Stimulated activated CD8-positive, alpha-beta memory T cell treated with anti-CD3 and anti-CD28 coated beads, Interleukin-4, amount 100 ng/mL, for 24 hours (primary cell): Measurements from ENCODE around the gene SPC24.
A peak's percentile ranks its signal among the peaks of the same experiment; 100 is the strongest.
"Not testable (repeated sequence)": the region's sequence is repeated elsewhere in the genome, so short reads cannot be mapped to it uniquely, and the experiment has no call there.

ENCODE experiments used
- DNase-seq: peaks from one replicate; pipeline ENCODE4 v3.0.0-alpha.2; 2020; ENCODE audit warnings: low read depth

SPC24 gene

GRCh38 chr19:11125994-11126685 lies 29.4 kb downstream of the SPC24 start:
- DNase-seq, result peak; percentile 59

- DNase-seq, result not testable (repeated sequence)
Measured at GRCh38 chr19:11124157-11124556, 31.4 kb downstream of the SPC24 start.

DNA sequence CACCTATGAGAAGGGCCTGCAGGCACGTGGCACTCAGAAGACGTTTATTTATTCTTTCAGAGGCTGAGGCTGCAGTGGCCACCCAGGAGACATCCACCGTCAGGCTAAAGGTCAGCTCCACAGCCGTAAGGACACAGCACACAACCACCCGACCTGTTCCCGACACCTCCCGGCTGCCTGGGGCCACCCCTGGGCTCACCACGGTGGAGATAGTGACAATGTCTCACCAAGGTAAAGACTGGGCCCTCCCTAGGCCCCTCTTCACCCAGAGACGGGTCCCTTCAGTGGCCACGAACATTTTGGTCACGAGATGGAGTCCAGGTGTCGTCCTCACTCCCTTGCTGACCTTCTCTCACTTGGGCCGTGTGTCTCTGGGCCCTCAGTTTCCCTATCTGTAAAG lies 32.5 kb downstream of the SPC24 start:
- DNase-seq, result no peak

GRCh38 chr19:11121963-11122362 lies 33.6 kb downstream of the SPC24 start:
- DNase-seq, result not testable (repeated sequence)

DNA sequence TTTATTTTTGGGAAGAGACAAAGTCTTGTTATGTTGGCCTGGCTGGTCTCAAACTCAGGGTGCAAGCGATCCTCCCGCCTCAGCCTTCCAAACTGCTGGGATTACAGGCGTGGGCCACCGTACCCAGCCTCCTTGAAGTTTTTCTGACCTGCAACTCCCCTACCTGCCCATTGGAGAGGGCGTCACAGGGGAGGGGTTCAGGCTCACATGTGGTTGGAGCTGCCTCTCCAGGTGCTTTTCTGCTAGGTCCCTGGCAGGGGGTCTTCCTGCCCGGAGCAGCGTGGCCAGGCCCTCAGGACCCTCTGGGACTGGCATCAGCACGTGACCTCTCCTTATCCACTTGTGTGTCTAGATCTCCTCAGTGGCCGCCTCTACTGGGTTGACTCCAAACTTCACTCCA lies 39.1 kb downstream of the SPC24 start:
- DNase-seq, result no peak

DNA sequence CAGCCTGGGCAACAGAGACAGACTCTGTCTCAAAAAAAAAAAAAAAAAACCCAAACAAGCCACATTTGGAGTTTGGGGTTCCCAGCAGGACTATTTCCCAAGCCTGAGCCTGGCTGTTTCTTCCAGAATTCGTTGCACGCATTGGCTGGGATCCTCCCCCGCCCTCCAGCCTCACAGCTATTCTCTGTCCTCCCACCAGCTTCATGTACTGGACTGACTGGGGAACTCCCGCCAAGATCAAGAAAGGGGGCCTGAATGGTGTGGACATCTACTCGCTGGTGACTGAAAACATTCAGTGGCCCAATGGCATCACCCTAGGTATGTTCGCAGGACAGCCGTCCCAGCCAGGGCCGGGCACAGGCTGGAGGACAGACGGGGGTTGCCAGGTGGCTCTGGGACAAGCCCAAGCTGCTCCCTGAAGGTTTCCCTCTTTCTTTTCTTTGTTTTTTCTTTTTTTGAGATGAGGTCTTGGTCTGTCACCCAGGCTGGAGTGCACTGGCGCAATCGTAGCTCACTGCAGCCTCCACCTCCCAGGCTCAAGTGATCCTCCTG lies 39.6 kb downstream of the SPC24 start:
- no peak for DNase-seq

DNA sequence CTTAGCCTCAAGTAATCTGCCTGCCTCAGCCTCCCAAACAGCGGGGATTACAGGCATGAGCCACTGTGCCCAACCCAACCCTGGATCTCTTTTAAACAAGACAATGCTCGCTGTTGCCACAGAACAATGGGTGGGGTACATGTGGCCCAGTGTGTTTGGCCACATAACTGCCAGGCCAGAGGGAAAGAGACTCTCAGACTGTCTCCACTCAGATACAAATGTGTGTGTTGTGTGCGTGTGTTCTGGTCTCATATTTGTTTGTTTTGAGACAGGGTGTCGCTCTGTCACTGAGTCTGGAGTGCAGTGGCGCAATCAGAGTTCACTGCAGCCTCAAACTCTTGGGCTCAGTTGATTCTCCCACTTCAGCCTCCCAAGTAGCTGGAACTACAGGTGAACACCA lies 40.5 kb downstream of the SPC24 start:
- DNase-seq, result no peak

- DNase-seq, result no peak
Measured at GRCh38 chr19:11113140-11113708, 42.4 kb downstream of the SPC24 start.

DNA sequence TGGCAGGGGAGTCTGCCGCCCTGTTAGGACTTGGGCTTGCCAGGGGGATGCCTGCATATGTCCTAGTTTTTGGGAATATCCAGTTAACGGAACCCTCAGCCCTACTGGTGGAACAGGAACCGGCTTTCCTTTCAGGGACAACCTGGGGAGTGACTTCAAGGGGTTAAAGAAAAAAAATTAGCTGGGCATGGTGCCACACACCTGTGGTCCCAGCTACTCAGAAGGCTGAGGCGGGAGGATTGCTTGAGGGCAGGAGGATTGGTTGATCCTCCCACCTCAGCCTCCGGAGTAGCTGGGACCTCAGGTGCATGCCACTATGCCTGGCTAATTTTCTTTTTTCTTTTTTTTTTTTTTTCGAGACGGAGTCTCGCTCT lies 43.8 kb downstream of the SPC24 start:
- DNase-seq, result no peak

DNA sequence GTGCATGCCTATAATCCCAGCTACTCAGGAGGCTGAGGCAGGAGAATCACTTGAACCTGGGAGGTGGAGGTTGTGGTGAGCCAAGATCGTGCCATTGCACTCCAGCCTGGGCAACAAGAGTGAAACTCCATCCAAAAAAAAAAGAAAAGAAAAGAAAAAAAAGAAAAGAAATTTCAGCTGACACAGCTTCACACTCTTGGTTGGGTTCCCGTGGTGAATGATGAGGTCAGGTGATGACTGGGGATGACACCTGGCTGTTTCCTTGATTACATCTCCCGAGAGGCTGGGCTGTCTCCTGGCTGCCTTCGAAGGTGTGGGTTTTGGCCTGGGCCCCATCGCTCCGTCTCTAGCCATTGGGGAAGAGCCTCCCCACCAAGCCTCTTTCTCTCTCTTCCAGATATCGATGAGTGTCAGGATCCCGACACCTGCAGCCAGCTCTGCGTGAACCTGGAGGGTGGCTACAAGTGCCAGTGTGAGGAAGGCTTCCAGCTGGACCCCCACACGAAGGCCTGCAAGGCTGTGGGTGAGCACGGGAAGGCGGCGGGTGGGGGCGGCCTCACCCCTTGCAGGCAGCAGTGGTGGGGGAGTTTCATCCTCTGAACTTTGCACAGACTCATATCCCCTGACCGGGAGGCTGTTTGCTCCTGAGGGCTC lies 44.3 kb downstream of the SPC24 start:
- DNase-seq, result no peak

DNA sequence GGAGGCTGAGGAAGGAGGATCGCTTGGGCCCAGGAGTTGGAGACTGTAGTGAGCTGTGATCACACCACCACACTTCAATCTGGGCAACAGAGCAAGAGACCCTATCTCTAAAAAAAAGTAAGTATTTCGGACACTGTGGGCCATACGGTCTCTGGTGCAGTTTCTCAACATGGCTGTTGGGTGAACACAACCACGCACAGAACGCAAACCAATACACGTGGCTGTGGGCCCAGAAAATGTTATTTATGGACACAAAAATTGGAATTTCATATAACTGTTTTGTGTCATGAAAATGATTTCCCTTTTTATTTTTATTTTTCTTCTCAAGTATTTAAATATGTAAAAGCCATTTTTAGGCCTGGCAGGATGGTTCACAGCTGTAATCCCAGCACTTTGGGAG lies 46.8 kb downstream of the SPC24 start:
- no peak for DNase-seq

DNA sequence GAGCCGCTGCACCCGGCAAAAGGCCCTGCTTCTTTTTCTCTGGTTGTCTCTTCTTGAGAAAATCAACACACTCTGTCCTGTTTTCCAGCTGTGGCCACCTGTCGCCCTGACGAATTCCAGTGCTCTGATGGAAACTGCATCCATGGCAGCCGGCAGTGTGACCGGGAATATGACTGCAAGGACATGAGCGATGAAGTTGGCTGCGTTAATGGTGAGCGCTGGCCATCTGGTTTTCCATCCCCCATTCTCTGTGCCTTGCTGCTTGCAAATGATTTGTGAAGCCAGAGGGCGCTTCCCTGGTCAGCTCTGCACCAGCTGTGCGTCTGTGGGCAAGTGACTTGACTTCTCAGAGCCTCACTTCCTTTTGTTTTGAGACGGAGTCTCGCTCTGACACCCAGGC lies 49.1 kb downstream of the SPC24 start:
- no peak for DNase-seq

DNA sequence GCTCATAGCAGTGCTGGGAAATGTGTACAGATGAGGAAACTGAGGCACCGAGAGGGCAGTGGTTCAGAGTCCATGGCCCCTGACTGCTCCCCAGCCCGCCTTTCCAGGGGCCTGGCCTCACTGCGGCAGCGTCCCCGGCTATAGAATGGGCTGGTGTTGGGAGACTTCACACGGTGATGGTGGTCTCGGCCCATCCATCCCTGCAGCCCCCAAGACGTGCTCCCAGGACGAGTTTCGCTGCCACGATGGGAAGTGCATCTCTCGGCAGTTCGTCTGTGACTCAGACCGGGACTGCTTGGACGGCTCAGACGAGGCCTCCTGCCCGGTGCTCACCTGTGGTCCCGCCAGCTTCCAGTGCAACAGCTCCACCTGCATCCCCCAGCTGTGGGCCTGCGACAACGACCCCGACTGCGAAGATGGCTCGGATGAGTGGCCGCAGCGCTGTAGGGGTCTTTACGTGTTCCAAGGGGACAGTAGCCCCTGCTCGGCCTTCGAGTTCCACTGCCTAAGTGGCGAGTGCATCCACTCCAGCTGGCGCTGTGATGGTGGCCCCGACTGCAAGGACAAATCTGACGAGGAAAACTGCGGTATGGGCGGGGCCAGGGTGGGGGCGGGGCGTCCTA lies 50.5 kb downstream of the SPC24 start:
- DNase-seq, result no peak

DNA sequence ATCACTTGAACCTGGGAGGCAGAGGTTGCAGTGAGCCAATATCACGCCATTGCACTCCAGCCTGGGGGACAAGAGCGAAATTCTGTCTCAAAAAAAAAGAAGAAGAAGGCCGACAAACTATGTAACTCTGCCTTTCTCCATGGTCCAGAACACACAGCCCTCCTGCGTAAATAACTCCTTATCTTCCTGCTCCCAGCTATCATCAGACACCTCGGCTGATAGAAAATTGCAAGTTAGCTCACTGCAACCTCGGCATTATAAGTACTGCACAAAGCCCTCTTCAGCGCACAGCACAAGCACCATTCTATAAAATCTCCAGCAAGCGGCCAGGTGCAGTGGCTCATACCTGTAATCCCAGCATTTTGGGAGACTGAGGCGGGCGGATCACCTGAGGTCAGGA lies 51.9 kb downstream of the SPC24 start:
- DNase-seq, result not testable (repeated sequence)

DNA sequence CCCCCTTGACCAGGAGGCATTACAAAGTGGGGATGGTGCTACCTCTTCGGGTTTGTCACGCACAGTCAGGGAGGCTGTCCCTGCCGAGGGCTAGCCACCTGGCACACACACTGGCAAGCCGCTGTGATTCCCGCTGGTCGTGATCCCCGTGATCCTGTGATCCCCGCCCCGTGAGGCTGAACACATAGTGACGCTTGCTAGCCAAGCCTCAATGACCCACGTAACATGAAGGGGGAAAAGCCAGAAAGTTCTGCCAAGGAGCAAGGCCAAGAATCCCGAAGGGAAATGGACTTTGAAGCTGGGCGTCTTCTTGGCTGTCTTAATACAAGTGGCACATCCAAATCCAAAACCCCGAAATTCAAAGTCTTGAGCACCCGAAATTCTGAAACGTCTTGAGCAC lies 52.6 kb downstream of the SPC24 start:
- DNase-seq, result no peak

GRCh38 chr19:11101057-11101456 lies 54.5 kb downstream of the SPC24 start:
- no peak for DNase-seq

- no peak for DNase-seq
Measured at GRCh38 chr19:11100049-11100448, 55.5 kb downstream of the SPC24 start.

DNA sequence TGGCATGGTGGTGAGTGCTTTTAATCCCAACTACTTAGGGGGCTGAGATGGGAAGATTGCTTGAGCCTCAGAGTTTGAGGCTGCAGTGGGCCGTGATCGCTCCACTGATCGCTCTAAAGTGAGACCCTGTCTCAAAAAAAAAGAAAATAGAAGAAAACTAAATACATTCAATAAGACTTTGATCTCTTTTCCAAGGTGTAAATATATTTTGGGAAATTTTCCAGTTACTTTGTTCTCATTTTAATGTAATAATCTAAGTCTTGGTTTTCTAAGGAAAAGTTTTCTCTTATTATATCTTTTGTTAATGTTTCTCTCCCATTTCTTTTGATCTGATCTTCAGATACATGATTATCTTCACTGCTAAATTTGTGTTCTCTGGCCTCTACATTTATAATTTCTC lies 56.7 kb downstream of the SPC24 start:
- no peak for DNase-seq

DNA sequence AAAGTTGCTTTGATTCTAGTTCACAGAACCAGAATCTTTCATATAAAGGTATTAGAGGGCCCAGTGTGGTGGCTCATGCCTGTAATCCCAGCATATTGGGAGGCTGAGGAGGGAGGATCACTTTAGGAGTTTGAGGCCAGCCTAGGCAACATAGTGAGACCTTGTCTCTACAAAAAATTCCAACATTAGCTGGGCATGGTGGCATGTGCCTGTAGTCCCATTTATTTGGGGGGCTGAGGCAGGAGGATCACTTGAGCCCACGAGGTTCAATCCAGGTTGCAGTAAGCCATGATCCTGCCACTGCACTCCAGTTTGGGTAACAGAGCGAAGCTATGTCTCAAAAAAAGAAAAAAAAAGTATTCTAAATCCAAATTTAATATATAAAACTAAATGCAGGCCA lies 57.3 kb downstream of the SPC24 start:
- no peak for DNase-seq

DNA sequence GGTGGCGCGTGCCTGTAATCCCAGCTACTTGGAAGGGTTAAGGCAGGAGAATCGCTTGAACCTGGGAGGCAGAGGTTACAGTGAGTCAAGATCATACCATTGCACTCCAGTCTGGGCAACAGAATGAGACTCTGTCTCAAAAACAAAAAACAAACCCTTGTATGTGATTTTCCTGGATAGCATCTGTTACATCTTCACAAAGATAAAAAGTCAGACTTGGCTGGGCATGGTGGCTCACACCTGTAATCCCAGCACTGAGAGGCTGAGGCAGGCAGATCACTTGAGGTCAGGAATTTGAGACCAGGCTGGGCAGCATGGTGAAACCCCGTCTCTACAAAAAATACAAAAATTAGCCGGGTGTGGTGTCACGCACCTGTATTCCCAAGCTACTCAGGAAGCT lies 58.2 kb downstream of the SPC24 start:
- DNase-seq, result not testable (repeated sequence)

DNA sequence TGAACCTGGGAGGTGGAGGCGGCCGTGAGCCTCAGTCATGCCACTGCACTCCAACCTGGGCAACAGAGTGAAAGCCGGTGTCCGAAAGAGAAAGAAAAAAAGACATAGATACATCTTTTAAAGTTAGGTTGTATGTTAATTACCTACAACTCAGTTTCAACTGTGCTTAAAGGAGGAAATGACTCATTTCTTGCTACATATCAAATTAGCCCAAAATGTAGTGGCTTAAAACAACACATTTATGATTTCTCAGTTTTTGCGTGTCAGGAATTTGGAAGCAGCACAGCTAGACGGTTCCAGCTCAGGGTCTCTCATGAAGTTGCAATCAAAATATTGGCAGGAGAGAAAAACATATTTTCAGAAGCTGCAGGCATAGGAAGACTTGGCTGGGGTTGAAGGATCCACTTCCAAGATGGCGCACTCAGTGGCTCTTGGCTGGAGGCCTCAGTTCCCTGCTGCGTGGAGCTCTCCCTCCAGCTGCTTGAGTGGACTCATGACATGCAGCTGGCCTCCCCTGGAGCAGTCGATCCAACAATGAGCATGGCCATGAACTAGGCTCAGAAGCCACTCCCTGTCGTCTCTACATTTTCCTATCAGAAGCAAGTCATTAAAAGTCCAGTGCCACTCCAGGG lies 59.3 kb downstream of the SPC24 start:
- no peak for DNase-seq
